ENCODE data around the gene RASGRF2.

DNA sequence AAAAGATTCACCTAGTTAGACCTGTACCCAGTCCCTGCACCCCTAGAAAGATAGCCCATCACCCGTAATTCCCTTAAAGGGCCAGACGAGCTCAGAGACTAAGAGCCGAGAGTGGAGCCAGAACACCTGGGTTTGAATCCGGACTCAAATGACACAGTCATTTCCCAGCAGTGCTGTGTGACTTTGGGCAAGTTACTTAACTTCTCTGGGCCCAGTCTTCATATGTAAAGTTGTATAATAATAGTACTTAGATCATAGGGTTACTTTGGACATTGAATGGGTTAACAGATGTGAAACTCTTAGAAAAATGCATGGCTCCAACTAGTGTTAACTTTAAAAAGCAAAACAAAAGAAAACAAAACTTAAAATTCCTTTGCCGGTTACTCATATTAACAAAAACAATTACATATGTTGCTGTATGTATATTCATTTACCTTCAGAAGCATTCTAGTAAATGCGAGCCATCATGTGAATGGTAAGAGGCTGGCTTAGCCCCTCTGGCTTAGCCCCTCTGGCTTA, 40.4 kb upstream of the RASGRF2 start:
- TF ChIP-seq, protein P1, sequence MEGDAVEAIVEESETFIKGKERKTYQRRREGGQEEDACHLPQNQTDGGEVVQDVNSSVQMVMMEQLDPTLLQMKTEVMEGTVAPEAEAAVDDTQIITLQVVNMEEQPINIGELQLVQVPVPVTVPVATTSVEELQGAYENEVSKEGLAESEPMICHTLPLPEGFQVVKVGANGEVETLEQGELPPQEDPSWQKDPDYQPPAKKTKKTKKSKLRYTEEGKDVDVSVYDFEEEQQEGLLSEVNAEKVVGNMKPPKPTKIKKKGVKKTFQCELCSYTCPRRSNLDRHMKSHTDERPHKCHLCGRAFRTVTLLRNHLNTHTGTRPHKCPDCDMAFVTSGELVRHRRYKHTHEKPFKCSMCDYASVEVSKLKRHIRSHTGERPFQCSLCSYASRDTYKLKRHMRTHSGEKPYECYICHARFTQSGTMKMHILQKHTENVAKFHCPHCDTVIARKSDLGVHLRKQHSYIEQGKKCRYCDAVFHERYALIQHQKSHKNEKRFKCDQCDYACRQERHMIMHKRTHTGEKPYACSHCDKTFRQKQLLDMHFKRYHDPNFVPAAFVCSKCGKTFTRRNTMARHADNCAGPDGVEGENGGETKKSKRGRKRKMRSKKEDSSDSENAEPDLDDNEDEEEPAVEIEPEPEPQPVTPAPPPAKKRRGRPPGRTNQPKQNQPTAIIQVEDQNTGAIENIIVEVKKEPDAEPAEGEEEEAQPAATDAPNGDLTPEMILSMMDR (IDR thresholded peaks at IDR 0.05) = no peak
- TF ChIP-seq POLR2A (IDR thresholded peaks at IDR 0.05) = no peak
